ENCODE measurements around the gene SYCP1. TPM values are rescaled to one million over a fixed set of nuclear protein-coding genes. Genes with fewer than 3 reads are reported as not detected.

SYCP1 gene
- total and polyA plus RNA-seq, 3 experiments from 2014 or later = not detected

DNA sequence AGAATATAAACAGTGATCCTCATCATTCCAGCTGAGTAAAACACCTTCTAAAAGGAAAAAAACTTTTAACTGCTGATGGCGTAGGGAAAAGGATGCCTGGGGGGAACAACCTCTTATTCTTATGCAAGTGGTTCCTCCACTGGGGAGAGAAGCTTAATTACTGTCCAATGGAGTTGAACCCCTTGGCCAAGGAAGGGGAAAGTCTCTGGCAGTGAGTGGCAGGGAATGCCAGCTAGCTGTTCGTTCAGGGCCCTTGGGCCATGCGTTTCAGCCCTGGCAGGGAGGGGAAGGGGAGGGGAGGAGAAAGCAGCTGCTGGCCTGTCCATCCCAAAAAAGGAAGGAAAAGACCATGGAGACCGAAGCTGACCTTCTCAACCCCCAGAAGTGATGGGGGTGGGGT is 22.6 kb upstream of the SYCP1 start:
- Histone ChIP-seq H3K27ac (ENCODE audit: low read depth, low read length) (no peak overlapping the region), H3K4me1 (ENCODE audit: insufficient read depth, low read length) (no peaks in the 10 kb centered on the region), H3K4me3 (ENCODE audit: low read length) (no peak overlapping the region), H3K36me3 (ENCODE audit: insufficient read depth, low read length) (no peaks in the 10 kb centered on the region), H3K9me3 (ENCODE audit: low read length) (no peaks in the 10 kb centered on the region), H3K27me3 (ENCODE audit: insufficient read depth, low read length, poor library complexity, severe bottlenecking) (no peaks in the 10 kb centered on the region)
- no peaks in the 10 kb centered on the region for H3K4me1 Mint-ChIP-seq
- H3K27ac Mint-ChIP-seq = no peak overlapping the region
- no peak for DNase-seq
- H3K27me3 Mint-ChIP-seq = peaks cover 5 to 21% of the 10 kb centered on the region in 2 donors
- no peaks in the 10 kb centered on the region for H3K36me3 Mint-ChIP-seq
- peaks cover 0 to 1% (median 0%) of the 10 kb centered on the region in 5 donors for H3K9me3 Mint-ChIP-seq
- no peak overlapping the region for H3K4me3 Mint-ChIP-seq
- ChIA-PET POLR2A (no interaction called here), CTCF (no interaction called here)

DNA sequence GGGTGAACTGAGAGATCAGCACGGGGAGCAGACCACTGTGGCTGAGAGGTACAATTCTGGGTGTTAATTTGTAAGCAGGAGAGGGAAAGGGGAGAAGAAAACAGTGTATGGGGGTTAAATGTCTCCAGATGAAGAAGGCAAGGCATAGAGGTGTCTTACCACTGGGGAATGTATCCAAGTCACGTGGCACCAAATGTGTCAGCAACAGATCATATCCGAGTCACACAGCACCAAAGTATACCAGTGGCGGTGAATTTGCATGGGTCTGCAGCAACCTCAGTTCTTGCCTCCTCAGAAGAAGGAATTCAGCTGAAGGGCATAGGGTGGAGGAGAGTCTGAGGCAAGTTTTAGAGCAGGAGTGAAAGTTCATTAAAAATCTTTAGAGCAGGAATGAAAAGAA is 21.2 kb upstream of the SYCP1 start:
- Mint-ChIP-seq H3K36me3 (no peaks in the 10 kb centered on the region), H3K27ac (no peak overlapping the region), H3K27me3 (peaks cover 6 to 27% of the 10 kb centered on the region in 2 donors), H3K4me1 (peaks cover 0 to 2% (median 2%) of the 10 kb centered on the region in 3 donors), H3K9me3 (peaks cover 0 to 1% (median 0%) of the 10 kb centered on the region in 5 donors), H3K4me3 (no peak overlapping the region)
- DNase-seq = no peak
- Histone ChIP-seq H3K36me3 (ENCODE audit: insufficient read depth, low read length) (no peaks in the 10 kb centered on the region), H3K27ac (ENCODE audit: low read depth, low read length) (no peak overlapping the region), H3K27me3 (ENCODE audit: insufficient read depth, low read length, poor library complexity, severe bottlenecking) (no peaks in the 10 kb centered on the region), H3K4me3 (ENCODE audit: low read length) (no peak overlapping the region), H3K9me3 (ENCODE audit: low read length) (no peaks in the 10 kb centered on the region), H3K4me1 (ENCODE audit: insufficient read depth, low read length) (no peaks in the 10 kb centered on the region)
- ChIA-PET CTCF (no interaction called here), POLR2A (no interaction called here)

DNA sequence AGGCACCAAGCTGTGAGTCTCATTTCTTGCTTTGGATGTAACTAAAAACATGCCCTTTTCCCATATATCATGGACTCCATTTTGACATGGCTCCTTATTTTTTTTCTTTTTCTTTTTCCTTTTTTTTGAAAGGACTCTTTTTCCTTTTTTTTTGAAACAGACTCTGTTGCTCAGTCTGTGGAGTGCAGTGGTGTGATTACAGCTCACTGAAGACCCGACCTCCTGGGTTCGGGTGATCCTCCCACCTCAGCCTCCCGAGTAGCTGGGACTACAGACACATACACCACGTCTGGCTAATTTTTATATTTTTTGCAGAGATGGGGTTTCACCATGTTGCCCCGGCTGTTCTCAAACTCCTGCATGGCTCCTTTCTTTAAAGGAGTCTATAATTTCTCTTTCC is 10.4 kb upstream of the SYCP1 start:
- no peaks in the 10 kb centered on the region for H3K36me3 ChIP-seq (ENCODE audit: insufficient read depth, low read length)
- DNase-seq = no peak
- Mint-ChIP-seq H3K4me3 (no peak overlapping the region), H3K27ac (no peak overlapping the region), H3K36me3 (no peaks in the 10 kb centered on the region), H3K4me1 (no peaks in the 10 kb centered on the region), H3K27me3 (peaks cover 4 to 52% of the 10 kb centered on the region in 2 donors), H3K9me3 (no peaks in the 10 kb centered on the region)
- H3K9me3 ChIP-seq (ENCODE audit: low read length) = no peaks in the 10 kb centered on the region
- H3K4me3 ChIP-seq (ENCODE audit: low read length) = no peak overlapping the region
- POLR2A ChIA-PET = no interaction called here
- CTCF ChIA-PET = no interaction called here
- no peaks in the 10 kb centered on the region for H3K4me1 ChIP-seq (ENCODE audit: insufficient read depth, low read length)
- no peaks in the 10 kb centered on the region for H3K27me3 ChIP-seq (ENCODE audit: insufficient read depth, low read length, poor library complexity, severe bottlenecking)
- H3K27ac ChIP-seq (ENCODE audit: low read depth, low read length) = no peak overlapping the region

DNA sequence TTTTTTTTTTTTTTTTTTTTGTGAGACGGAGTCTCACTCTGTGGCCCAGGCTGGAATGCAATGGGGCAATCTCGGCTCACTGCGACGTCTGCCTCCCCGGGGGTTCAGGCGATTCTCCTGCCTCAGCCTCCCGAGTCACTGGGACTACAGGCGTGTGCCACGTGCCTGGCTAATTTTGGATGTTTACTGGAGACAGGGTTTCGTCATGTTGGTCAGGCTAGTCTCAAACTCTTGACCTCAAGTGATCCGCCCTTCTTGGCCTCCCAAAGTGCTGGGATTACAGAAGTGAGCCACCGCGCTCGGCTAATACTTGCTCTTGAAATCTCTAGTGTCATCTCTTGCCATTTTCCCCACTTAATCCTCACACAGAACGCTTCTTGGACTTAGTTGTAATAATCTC is 1.1 kb upstream of the SYCP1 start:
- no peaks in the 10 kb centered on the region for H3K36me3 Mint-ChIP-seq
- peaks cover 37 to 53% of the 10 kb centered on the region in 2 donors for H3K27me3 Mint-ChIP-seq
- CTCF ChIA-PET = interaction anchor here (1.2 kb wide), 1 partner anchor 9 kb away, joined by 3 read pairs; no protein-coding TSS in a partner anchor

DNA sequence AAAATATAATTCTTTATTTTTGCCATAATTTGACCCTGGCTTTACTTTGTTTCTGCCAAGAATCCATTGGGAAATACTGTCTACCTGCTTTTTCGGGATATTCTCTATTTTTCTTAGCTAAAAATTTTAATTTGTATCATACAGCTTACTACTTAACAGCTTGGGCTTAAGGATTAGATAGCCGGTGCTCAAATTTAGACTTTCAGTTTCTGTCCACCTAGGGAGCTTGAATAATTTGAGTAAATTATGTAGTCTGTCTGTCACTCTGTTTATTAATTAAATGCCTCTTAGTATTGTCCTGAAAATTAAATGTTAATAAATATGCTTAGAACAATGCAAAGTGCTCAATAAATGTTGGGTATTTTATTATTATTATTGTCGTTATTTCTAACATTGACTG is 6.7 kb downstream of the SYCP1 start:
- H3K9me3 Mint-ChIP-seq = peaks cover 0 to 1% (median 0%) of the 10 kb centered on the region in 5 donors
- Histone ChIP-seq H3K27ac (ENCODE audit: low read depth, low read length) (no peak overlapping the region), H3K4me3 (ENCODE audit: low read length) (no peak overlapping the region), H3K27me3 (ENCODE audit: insufficient read depth, low read length, poor library complexity, severe bottlenecking) (no peaks in the 10 kb centered on the region), H3K36me3 (ENCODE audit: insufficient read depth, low read length) (no peaks in the 10 kb centered on the region), H3K9me3 (ENCODE audit: low read length) (no peaks in the 10 kb centered on the region), H3K4me1 (ENCODE audit: insufficient read depth, low read length) (no peaks in the 10 kb centered on the region)
- no peak for DNase-seq
- H3K36me3 Mint-ChIP-seq = no peaks in the 10 kb centered on the region
- H3K27ac Mint-ChIP-seq = no peak overlapping the region
- peaks cover 19 to 35% of the 10 kb centered on the region in 2 donors for H3K27me3 Mint-ChIP-seq
- no peaks in the 10 kb centered on the region for H3K4me1 Mint-ChIP-seq
- POLR2A ChIA-PET = no interaction called here
- no peak overlapping the region for H3K4me3 Mint-ChIP-seq
- CTCF ChIA-PET = no interaction called here

More for the DNA sequence above, 1.1 kb upstream of the SYCP1 start:
- Mint-ChIP-seq H3K4me1 (peaks cover 8 to 11% (median 10%) of the 10 kb centered on the region in 3 donors), H3K4me3 (no peak overlapping the region), H3K9me3 (peaks cover 0 to 5% (median 0%) of the 10 kb centered on the region in 5 donors), H3K27ac (peak overlapping the region in 1 of 8 donors; percentile 83)
- no peak for DNase-seq
- Histone ChIP-seq H3K4me3 (ENCODE audit: low read length) (no peak overlapping the region), H3K4me1 (ENCODE audit: insufficient read depth, low read length) (no peaks in the 10 kb centered on the region), H3K27me3 (ENCODE audit: insufficient read depth, low read length, poor library complexity, severe bottlenecking) (peaks cover 23% of the 10 kb centered on the region), H3K9me3 (ENCODE audit: low read length) (no peaks in the 10 kb centered on the region), H3K27ac (ENCODE audit: low read depth, low read length) (no peak overlapping the region), H3K36me3 (ENCODE audit: insufficient read depth, low read length) (no peaks in the 10 kb centered on the region)
- POLR2A ChIA-PET = no interaction called here

DNA sequence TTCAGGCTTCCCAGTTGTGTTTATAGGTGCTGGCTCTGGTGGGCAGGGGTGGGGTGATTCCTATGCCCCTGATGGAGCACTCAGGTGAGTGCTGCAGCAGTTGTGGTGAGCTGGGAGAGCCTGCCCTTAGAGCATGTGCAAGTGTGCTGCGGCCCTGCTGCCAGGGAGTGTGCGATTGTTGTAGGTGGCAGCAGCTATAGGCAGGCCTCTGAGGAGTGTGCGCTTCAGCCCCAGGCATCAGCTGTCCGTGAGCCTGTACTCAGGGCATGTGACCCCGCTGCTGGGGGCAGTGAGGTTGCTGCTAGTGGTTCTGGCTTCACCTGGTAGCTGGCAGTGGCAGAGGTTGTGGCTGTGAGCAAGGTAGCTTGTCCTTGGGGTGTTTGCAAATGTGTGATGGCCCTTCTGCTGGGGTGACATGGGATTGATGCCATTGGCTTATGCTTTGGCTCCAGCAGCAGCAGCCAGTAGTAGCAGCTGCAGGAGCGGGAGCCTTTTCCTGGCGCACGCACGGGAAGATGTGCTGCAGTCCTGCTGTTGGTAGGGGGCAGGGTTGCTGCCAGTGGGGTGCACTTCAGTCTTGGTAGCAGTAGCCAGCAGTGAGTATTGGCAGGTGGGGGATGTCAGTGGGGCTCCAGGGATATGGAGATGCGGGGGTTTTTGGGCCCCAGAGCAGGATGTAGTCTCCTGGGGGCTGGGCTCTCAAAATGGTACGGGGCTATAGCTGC is 37.7 kb downstream of the SYCP1 start:
- no peaks in the 10 kb centered on the region for H3K4me1 ChIP-seq (ENCODE audit: insufficient read depth, low read length)
- H3K4me3 ChIP-seq (ENCODE audit: low read length) = no peak overlapping the region
- ChIA-PET POLR2A (no interaction called here), CTCF (no interaction called here)
- no peaks in the 10 kb centered on the region for H3K36me3 ChIP-seq (ENCODE audit: insufficient read depth, low read length)
- Mint-ChIP-seq H3K4me1 (no peaks in the 10 kb centered on the region), H3K27ac (no peak overlapping the region), H3K4me3 (no peak overlapping the region), H3K9me3 (peaks cover 0 to 2% (median 0%) of the 10 kb centered on the region in 5 donors), H3K36me3 (no peaks in the 10 kb centered on the region), H3K27me3 (peaks cover 22 to 42% of the 10 kb centered on the region in 2 donors)
- H3K27ac ChIP-seq (ENCODE audit: low read depth, low read length) = no peak overlapping the region
- H3K9me3 ChIP-seq (ENCODE audit: low read length) = no peaks in the 10 kb centered on the region
- no peak for DNase-seq
- no peaks in the 10 kb centered on the region for H3K27me3 ChIP-seq (ENCODE audit: insufficient read depth, low read length, poor library complexity, severe bottlenecking)

DNA sequence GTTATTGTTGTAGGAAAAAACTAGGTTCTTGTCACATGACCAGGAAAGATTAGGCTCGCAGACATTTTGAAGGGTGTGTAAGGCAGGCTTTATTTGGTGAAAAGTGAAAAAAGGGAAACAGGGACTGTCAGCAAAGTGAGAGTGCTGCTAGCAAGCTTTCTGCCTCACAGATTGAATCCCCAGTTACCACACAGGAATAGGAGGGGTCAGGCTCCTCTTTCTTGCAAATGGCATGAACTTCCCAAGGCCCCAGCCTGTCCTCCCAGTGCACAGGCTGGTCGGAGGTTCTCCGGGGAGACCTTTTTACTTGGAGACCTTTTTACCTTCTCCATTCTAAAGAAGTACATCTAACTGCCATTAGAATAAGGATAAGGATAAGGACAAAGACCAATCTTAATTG is 42.1 kb downstream of the SYCP1 start:
- Mint-ChIP-seq H3K9me3 (no peaks in the 10 kb centered on the region), H3K27me3 (peaks cover 23 to 45% of the 10 kb centered on the region in 2 donors), H3K4me1 (no peaks in the 10 kb centered on the region), H3K27ac (no peak overlapping the region), H3K36me3 (no peaks in the 10 kb centered on the region), H3K4me3 (no peak overlapping the region)
- no peaks in the 10 kb centered on the region for H3K36me3 ChIP-seq (ENCODE audit: insufficient read depth, low read length)
- no peak overlapping the region for H3K27ac ChIP-seq (ENCODE audit: low read depth, low read length)
- ChIA-PET POLR2A (no interaction called here), CTCF (no interaction called here)
- no peak overlapping the region for H3K4me3 ChIP-seq (ENCODE audit: low read length)
- no peaks in the 10 kb centered on the region for H3K9me3 ChIP-seq (ENCODE audit: low read length)
- H3K27me3 ChIP-seq (ENCODE audit: insufficient read depth, low read length, poor library complexity, severe bottlenecking) = no peaks in the 10 kb centered on the region
- H3K4me1 ChIP-seq (ENCODE audit: insufficient read depth, low read length) = no peaks in the 10 kb centered on the region
- DNase-seq = no peak

DNA sequence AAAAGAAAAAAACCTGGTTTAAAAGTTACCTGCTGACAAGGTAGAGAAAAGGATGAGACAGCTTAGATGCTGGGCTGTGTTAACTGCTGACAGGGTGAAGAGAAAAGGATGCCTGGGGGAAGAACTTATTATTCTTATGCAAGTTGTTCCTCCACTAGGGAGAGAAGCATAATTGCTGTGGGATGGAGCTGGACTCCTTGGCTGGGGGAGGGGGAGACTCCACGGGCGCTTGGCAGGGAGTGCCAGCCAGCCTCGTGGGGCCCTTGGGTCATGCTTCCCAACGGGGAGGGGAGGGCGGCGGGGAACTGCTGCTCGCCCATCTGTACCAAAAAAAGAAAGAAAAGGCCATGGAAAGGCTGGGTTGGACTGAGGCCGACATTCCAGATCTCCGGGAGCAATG is 47.2 kb downstream of the SYCP1 start:
- Histone ChIP-seq H3K27me3 (ENCODE audit: insufficient read depth, low read length, poor library complexity, severe bottlenecking) (no peaks in the 10 kb centered on the region), H3K9me3 (ENCODE audit: low read length) (no peaks in the 10 kb centered on the region), H3K4me3 (ENCODE audit: low read length) (no peak overlapping the region), H3K36me3 (ENCODE audit: insufficient read depth, low read length) (no peaks in the 10 kb centered on the region), H3K27ac (ENCODE audit: low read depth, low read length) (no peak overlapping the region), H3K4me1 (ENCODE audit: insufficient read depth, low read length) (no peaks in the 10 kb centered on the region)
- Mint-ChIP-seq H3K36me3 (no peaks in the 10 kb centered on the region), H3K4me1 (no peaks in the 10 kb centered on the region), H3K27ac (peak overlapping the region in 1 of 8 donors; percentile 17), H3K4me3 (no peak overlapping the region), H3K9me3 (peaks cover 0 to 8% (median 0%) of the 10 kb centered on the region in 5 donors), H3K27me3 (peaks cover 13 to 21% of the 10 kb centered on the region in 2 donors)
- no peak for DNase-seq
- CTCF ChIA-PET = no interaction called here
- POLR2A ChIA-PET = no interaction called here

All from CD8-positive, alpha-beta memory T cell (primary cell).